ENCODE data around the gene CYP2E1. TPM values are rescaled to one million over a fixed set of nuclear protein-coding genes. Genes with fewer than 3 reads are reported as not detected.
"Not testable (repeated sequence)": the region's sequence is repeated elsewhere in the genome, so short reads cannot be mapped to it uniquely, and the experiment has no call there.

CYP2E1 gene
- total RNA-seq, 1 donor from 2014 or later, result 5.7 TPM

GRCh38 chr10:133567119-133567518 is 40.0 kb downstream of the CYP2E1 start:
- ATAC-seq (no peak), DNase-seq (ENCODE audit: low spot score) (no peak)
- intact Hi-C loops (cut with DNase I), result no loop called here

DNA sequence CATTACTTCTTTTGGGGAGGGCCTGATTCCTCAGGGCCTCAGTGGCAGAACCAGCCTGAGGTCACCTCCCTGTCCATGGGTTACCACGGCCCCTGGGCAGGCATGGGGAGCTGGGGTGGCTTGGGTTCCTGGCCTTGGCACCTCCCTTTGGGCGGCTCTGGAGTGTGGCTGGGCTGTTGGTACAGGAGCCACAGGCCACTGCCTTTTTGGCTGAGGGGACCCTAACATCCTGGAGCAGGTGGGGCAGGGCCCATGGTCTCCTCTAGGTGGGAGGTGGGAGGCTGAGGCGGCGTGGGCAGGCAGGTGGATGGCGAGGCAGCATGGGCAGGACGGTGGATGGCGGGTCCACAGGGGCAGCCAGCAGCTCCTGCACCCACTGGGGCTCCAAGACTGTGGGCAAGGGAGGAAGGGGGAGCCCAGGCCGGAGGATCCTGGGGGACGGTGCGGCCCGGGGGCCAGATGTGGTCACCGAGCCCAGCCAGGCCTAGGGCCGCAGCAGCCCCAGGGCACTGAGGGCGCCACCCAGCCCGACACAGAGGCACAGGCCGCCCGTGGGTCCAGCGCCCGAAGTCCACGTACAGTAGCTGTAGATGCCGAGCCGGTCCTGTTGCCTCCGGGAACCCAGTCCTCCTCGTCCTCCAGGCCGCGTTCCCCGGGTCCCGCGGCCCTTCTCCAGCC is 40.6 kb downstream of the CYP2E1 start:
- DNase-seq (ENCODE audit: low spot score) (no peak), ATAC-seq (no peak)
- intact Hi-C loops (cut with DNase I), result no loop called here

DNA sequence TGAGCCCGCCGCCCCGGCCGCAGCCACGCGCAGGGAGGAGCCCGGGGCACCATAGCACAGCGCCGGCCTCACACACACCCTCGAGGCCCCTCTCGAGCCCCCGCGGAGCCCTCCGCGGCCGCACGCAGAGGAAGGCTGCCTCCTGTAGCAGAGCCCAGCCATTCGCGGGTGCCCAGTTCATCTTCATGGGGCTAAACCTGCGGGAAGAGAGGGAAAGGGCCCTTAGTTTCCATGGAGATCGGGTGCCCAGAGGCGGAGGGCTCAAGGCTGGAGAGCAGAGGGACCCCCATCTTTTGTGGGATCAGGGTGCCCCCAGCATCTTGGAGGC is 41.1 kb downstream of the CYP2E1 start:
- no peak for DNase-seq (ENCODE audit: low spot score)
- intact Hi-C loops (cut with DNase I), result no loop called here

GRCh38 chr10:133568831-133569527 is 41.8 kb downstream of the CYP2E1 start:
- intact Hi-C loops (cut with DNase I); DNase-seq (ENCODE audit: low spot score); ATAC-seq: not testable (repeated sequence)

More for the DNA sequence above, 41.1 kb downstream of the CYP2E1 start:
- no peak for ATAC-seq

DNA sequence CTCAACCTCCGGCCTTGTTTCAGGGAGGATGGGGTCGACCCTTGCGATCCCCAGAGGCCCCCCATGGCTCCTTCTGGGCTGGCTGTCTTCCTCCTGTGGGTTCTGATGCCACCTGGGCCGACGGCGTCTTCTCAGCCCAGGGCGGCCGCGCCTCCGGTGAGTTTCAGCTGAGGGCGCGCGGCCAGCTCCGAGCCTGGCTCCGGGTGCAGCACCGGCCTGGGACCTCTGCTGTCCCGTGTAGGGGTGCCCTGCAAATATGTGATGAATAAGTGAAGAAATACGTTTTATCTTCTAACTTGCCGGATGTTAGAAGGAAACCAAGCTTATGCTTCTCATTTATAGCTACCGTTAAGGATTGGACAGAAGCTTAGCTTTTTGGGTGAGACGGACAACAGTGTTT is 42.6 kb downstream of the CYP2E1 start:
- ATAC-seq; DNase-seq (ENCODE audit: low spot score); intact Hi-C loops (cut with DNase I): not testable (repeated sequence)

- intact Hi-C loops (cut with DNase I); ATAC-seq; DNase-seq (ENCODE audit: low spot score): not testable (repeated sequence)
Measured at GRCh38 chr10:133572055-133572454, 44.9 kb downstream of the CYP2E1 start.

DNA sequence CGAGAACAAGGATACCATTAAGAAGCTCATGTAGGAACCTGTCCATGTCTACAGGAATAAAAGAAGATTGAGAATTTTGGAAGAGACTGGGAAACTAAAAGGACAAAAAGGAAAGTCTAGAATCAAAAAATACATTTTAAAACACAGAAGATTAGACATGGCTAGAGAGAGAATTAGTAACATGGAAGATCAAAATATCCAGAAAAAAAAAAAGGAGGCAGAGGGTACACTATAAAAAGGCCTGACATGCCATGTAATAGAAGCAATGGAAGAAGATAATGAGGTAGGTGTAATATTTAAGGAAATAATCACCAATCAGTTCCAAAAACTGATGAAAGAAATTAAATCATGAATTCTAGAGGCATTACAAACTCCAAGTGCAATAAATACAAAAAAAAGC is 46.3 kb downstream of the CYP2E1 start:
- ATAC-seq; intact Hi-C loops (cut with DNase I); DNase-seq (ENCODE audit: low spot score): not testable (repeated sequence)

DNA sequence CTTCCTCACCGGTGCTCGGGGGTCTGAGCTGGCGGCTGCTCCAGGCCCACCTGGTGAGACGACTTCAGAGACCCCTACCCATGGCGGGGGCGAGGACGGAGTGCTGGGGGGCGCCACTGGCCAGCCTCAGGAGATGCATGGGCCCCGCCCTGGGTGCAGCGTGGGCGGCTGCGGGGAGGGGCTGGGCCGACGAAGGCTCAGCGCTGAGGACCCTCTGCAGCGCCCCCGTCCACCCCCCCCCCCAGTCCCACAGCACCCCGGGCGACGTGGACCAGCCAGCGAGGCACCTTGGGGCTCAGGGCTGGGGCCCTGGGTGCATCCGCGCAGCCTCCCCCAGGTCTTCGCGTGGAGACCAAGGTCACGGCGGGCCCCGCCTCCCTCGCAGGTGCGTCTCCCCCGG is 49.9 kb downstream of the CYP2E1 start:
- intact Hi-C loops (cut with DNase I); ATAC-seq; DNase-seq (ENCODE audit: low spot score): not testable (repeated sequence)

Other genes starting within 250 kb of the CYP2E1 start
- 55.9 TPM for gene TUBGCP2, start 218.5 kb upstream of the CYP2E1 start, total RNA-seq
- 27.8 TPM for gene ZNF511, start 218.4 kb upstream of the CYP2E1 start, total RNA-seq
- 0.98 TPM for gene CALY, start 190.5 kb upstream of the CYP2E1 start, total RNA-seq
- gene PRAP1, start 180.0 kb upstream of the CYP2E1 start, total RNA-seq, result 9.9 TPM
- gene FUOM, start 169.3 kb upstream of the CYP2E1 start, total RNA-seq, result 35.2 TPM
- 64.1 TPM for gene ECHS1, start 154.0 kb upstream of the CYP2E1 start, total RNA-seq
- 9.6 TPM for gene PAOX, start 148.1 kb upstream of the CYP2E1 start, total RNA-seq
- gene MTG1, start 133.2 kb upstream of the CYP2E1 start, total RNA-seq, result 44.0 TPM
- gene SPRN, start 102.7 kb upstream of the CYP2E1 start, total RNA-seq, result 0.13 TPM
- 4.7 TPM for gene SCART1, start 73.4 kb upstream of the CYP2E1 start, total RNA-seq
- gene SYCE1, start 38.2 kb downstream of the CYP2E1 start, total RNA-seq, result 0.22 TPM
- not detected for gene FRG2B, start 99.4 kb downstream of the CYP2E1 start, total RNA-seq

All from sciatic nerve (tissue), 2 donors.